Airway epithelial cell (primary cell): ENCODE results near the gene POMC. TPM values are rescaled to one million over a fixed set of nuclear protein-coding genes. Genes with fewer than 3 reads are reported as not detected.

Source experiments
- total RNA-seq: library from RNA; depleted of rRNA; stranded (reverse); fragments of >200 nt; gene quantifications from 2 replicates; pipeline ENCODE4 v1.2.3, GENCODE V29; 2015

POMC gene
- 0.85 and 0.88 TPM in 2 replicates for total RNA-seq

DNA sequence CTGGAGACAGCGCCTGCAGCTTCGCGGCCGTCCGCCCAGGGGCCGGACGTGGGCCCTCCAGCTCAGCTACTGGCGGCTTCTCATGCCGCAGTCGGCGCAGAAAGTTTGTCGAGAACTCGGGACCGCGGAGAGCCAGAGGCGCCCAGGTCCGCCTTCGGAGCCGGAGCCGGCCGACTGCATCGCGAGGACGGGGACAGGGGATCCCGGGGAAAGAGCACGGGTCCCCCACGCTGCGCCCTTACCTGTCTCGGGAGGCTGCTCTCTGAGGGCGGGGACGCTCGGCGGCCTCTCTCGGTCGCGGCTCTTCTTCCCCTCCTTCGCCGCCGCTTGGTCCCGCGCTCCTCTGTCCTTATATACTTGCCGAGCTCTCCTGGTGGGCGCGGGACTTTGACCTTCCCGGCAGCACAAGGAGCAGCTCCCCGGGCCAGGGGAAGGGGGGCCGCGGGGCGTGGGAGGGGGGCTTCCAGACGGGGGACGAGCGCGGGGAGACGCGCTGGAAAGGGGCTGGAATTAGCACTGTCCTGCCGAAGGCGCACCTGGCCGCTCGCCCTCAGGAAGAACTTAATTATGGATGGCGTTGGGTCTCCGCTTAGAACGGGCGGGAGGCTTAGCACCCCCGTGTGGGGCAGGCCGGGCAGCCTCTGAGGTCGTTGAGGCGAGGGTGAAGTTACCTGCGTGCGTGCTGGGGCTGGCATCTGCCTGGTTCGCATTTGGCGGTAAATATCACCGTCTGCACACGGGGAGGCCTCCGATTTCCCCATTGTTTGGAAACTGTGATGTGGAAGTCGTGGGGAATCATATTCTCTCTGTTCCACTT lies at the start of gene POMC:
TSS of gene POMC (minus strand) at position 325 of the 817 bp plus-strand sequence. CDS start 3,808 bp downstream, outside the sequence.

Other genes starting within 250 kb of the POMC start
- 28.9 and 35.2 TPM in 2 replicates for gene ADCY3, start 248.3 kb downstream of the POMC start, total RNA-seq
- 1.3 and 2.3 TPM in 2 replicates for gene DNAJC27, start 196.6 kb downstream of the POMC start, total RNA-seq
- 0.23 and 0.28 TPM in 2 replicates for gene EFR3B, start 126.5 kb downstream of the POMC start, total RNA-seq
- gene DNMT3A, start 173.3 kb upstream of the POMC start, total RNA-seq = 4.1 and 9.2 TPM in 2 replicates